Transverse colon (tissue), 4 donors: ENCODE results near the gene MEAF6. TPM values are rescaled to one million over a fixed set of nuclear protein-coding genes. Genes with fewer than 3 reads are reported as not detected.

Experiments used
- DNase-seq: peaks from one replicate; pipeline ENCODE4 v3.0.0-alpha.2; 2019
- H3K27ac ChIP-seq, 4 donors: fragments of 200-600 bp; sonication (generic); 2 replicates each; pipeline ENCODE4 v1.5.1; 2016 to 2018; ENCODE audit warnings: inconsistent platforms in 4 of 4
- H3K27me3 ChIP-seq: fragments of 200-600 bp; sonication (generic); 2 replicates; pipeline ENCODE4 v1.5.1; 2017; ENCODE audit warnings: inconsistent platforms
- H3K36me3 ChIP-seq, 4 donors: fragments of 200-600 bp; sonication (generic); 2 replicates each; pipeline ENCODE4 v1.5.1; 2017 to 2019; ENCODE audit warnings: inconsistent platforms in 4 of 4
- H3K4me1 ChIP-seq, 4 donors: fragments of 200-600 bp; sonication (generic); 2 replicates each; pipeline ENCODE4 v1.5.1; 2017 to 2020; ENCODE audit warnings: inconsistent platforms in 4 of 4
- H3K4me3 ChIP-seq, 4 donors: fragments of 200-600 bp; sonication (generic); 1 replicate in 1 of 4; 2 replicates in 3 of 4; pipeline versions ENCODE4 v1.5.1 to v1.6.1; 2017 to 2019; ENCODE audit warnings: inconsistent platforms in 4 of 4
- H3K9me3 ChIP-seq, 2 donors: fragments of 200-600 bp; sonication (generic); 2 replicates each; pipeline ENCODE4 v1.5.1; 2017 to 2019; ENCODE audit warnings: inconsistent platforms in 2 of 2
- CTCF ChIP-seq, 5 experiments: fragments of 200-600 bp in 3 of 5; fragments of 450-650 bp in 2 of 5; sonication (generic) in 3 of 5; IDR thresholded peaks; 1 replicate in 2 of 5; 2 replicates in 3 of 5; pipeline ENCODE4 v1.5.1; 2016 to 2017; ENCODE audit warnings: antibody characterized with exemption in 5 of 5, inconsistent platforms in 3 of 5, mild to moderate bottlenecking in 2 of 5, moderate library complexity in 1 of 5
- EP300 ChIP-seq: sonication (generic); formaldehyde crosslinking; IDR thresholded peaks from one replicate; pipeline ENCODE4 v1.6.1; 2017; ENCODE audit warnings: antibody characterized with exemption, low read depth
- POLR2A ChIP-seq: fragments of 450-650 bp; IDR thresholded peaks from one replicate; pipeline ENCODE4 v1.6.1; 2016; ENCODE audit warnings: antibody characterized with exemption, mild to moderate bottlenecking, moderate library complexity
- POLR2AphosphoS5 ChIP-seq, 3 donors: sonication (generic); formaldehyde crosslinking; IDR thresholded peaks; one replicate each; pipeline ENCODE4 v1.6.1; 2016; ENCODE audit warnings: antibody characterized with exemption in 3 of 3
- WGBS, 2 donors: methylation state at CpG; one replicate each; pipeline ENCODE4 v1.1.5; 2018; ENCODE audit warnings: low coverage in 1 of 2; 5-methylcytosine and 5-hydroxymethylcytosine counted together
- in situ Hi-C, 4 donors: fragments of 200-750 bp; cut with MboI; loops; one replicate each; pipeline versions ENCODE4 v1.15.0 to v1.15.1; 2017; ENCODE audit warnings: low sequenced_read_pairs in 3 of 4, low pct_ligation_motif_present in 1 of 4, low pct_unique_long_range_greater_than_20kb in 1 of 4
- intact Hi-C: fragments of 100-400 bp; cut with DNase I; formaldehyde crosslinking; loops from one replicate; pipeline ENCODE4 v1.15.1; 2023; ENCODE audit warnings: low total_unique reads
- total RNA-seq, 4 donors: library from RNA; depleted of rRNA; stranded (reverse); fragments of >200 nt; gene quantifications; one replicate each; pipeline ENCODE4 v1.1.0, GENCODE V29; 2016

Gene MEAF6
- total RNA-seq, 4 donors from 2014 or later, result 8.2 to 51.9 (median 32.9) TPM

GRCh38 chr1:37448691-37449417 lies 65.7 kb downstream of the MEAF6 start:
- H3K27me3 ChIP-seq, result peaks cover 24% of the 10 kb centered on the region
- 54% methylated on average over 15 of the region's 15 CpGs; no CpG with 5 or more reads in 1 of the 2 donors for WGBS, 2 donors
- DNase-seq, result no peak
- intact Hi-C loops (no loop called here), in situ Hi-C loops (loop anchor here in 2 of 4 donors (25.0 kb wide), 3 partner anchors 213 to 862 kb away; no protein-coding TSS in a partner anchor)
- no peak overlapping the region for H3K4me3 ChIP-seq
- no peak for TF ChIP-seq POLR2AphosphoS5 (IDR thresholded peaks at IDR 0.05)
- no peak for TF ChIP-seq CTCF (IDR thresholded peaks at IDR 0.05)
- TF ChIP-seq EP300, result no peak
- no peak for TF ChIP-seq POLR2A
- H3K36me3 ChIP-seq, result no peaks in the 10 kb centered on the region
- H3K9me3 ChIP-seq, result no peaks in the 10 kb centered on the region
- no peak overlapping the region for H3K27ac ChIP-seq
- peaks cover 0 to 4% (median 0%) of the 10 kb centered on the region in 4 donors for H3K4me1 ChIP-seq

- Histone ChIP-seq H3K27me3 (peaks cover 24% of the 10 kb centered on the region), H3K4me3 (no peak overlapping the region), H3K9me3 (no peaks in the 10 kb centered on the region), H3K4me1 (peaks cover 0 to 4% (median 0%) of the 10 kb centered on the region in 4 donors), H3K27ac (no peak overlapping the region), H3K36me3 (no peaks in the 10 kb centered on the region)
- 66% methylated on average over 2 of the region's 2 CpGs; no CpG with 5 or more reads in 1 of the 2 donors for WGBS, 2 donors
- intact Hi-C loops, result no loop called here
- DNase-seq, result no peak
- in situ Hi-C loops, result loop anchor here in 2 of 4 donors (25.0 kb wide), 3 partner anchors 214 to 861 kb away; no protein-coding TSS in a partner anchor
- TF ChIP-seq POLR2AphosphoS5 (IDR thresholded peaks at IDR 0.05) (no peak), CTCF (IDR thresholded peaks at IDR 0.05) (no peak), POLR2A (no peak), EP300 (no peak)
Observed at GRCh38 chr1:37448185-37448584, 66.4 kb downstream of the MEAF6 start.

GRCh38 chr1:37446874-37447273 lies 67.7 kb downstream of the MEAF6 start:
- H3K27me3 ChIP-seq, result peaks cover 24% of the 10 kb centered on the region
- 68% methylated on average over 4 to 6 of the region's 6 CpGs for WGBS, 2 donors

More at GRCh38 chr1:37446874-37447273, 67.7 kb downstream of the MEAF6 start:
- Histone ChIP-seq H3K36me3 (no peaks in the 10 kb centered on the region), H3K4me3 (no peak overlapping the region), H3K4me1 (no peaks in the 10 kb centered on the region), H3K9me3 (no peaks in the 10 kb centered on the region), H3K27ac (no peak overlapping the region)
- in situ Hi-C loops, result loop anchor here in 2 of 4 donors (25.0 kb wide), 3 partner anchors 215 to 860 kb away; no protein-coding TSS in a partner anchor
- TF ChIP-seq EP300 (no peak), POLR2AphosphoS5 (IDR thresholded peaks at IDR 0.05) (no peak), CTCF (IDR thresholded peaks at IDR 0.05) (no peak)
- DNase-seq, result no peak
- intact Hi-C loops, result no loop called here
